HL-60 (cell line): ENCODE results near the gene OS9.

Experiments used
- DNase-seq, 2 experiments: peaks; one replicate each; pipeline ENCODE4 v3.0.0-alpha.2; 2010 to 2020; ENCODE audit warnings: low read depth in 1 of 2, low spot score in 1 of 2
- H3K27ac ChIP-seq: fragments of 250-450 bp; sonication (Bioruptor Pico); replicated peaks from 2 replicates; pipeline ENCODE4 v1.5.1; 2020; ENCODE audit warnings: mild to moderate bottlenecking, moderate library complexity
- H3K27me3 ChIP-seq: fragments of 250-450 bp; sonication (Bioruptor Pico); 2 replicates; pipeline ENCODE4 v1.5.1; 2021; ENCODE audit warnings: mild to moderate bottlenecking, moderate library complexity; ENCODE audit not compliant: insufficient read depth, poor library complexity, severe bottlenecking
- H3K4me3 ChIP-seq: replicated peaks from 2 replicates; pipeline ENCODE4 v1.5.1; 2011; ENCODE audit warnings: mild to moderate bottlenecking, control low read depth, low read length; ENCODE audit not compliant: insufficient read depth
- GABPA ChIP-seq: IDR thresholded peaks from 2 replicates; pipeline ENCODE4 v1.6.1; 2012; ENCODE audit warnings: low read depth
- POLR2AphosphoS5 ChIP-seq: IDR thresholded peaks from 2 replicates; pipeline ENCODE4 v1.6.1; 2012; ENCODE audit warnings: low read depth
- SPI1 ChIP-seq: IDR thresholded peaks from 2 replicates; pipeline ENCODE4 v1.6.1; 2012; ENCODE audit warnings: low read depth, mild to moderate bottlenecking, borderline replicate concordance
- TF ChIP-seq, protein P1 (sequence below): IDR thresholded peaks from one replicate; pipeline ENCODE4 v1.5.1; 2011; ENCODE audit warnings: low read length, control low read depth, inconsistent platforms; ENCODE audit not compliant: insufficient read depth
- TF ChIP-seq, protein P2 (sequence below): IDR thresholded peaks from 2 replicates; pipeline ENCODE4 v1.6.1; 2012; ENCODE audit warnings: low read depth; ENCODE audit not compliant: insufficient replicate concordance

Gene OS9

DNA sequence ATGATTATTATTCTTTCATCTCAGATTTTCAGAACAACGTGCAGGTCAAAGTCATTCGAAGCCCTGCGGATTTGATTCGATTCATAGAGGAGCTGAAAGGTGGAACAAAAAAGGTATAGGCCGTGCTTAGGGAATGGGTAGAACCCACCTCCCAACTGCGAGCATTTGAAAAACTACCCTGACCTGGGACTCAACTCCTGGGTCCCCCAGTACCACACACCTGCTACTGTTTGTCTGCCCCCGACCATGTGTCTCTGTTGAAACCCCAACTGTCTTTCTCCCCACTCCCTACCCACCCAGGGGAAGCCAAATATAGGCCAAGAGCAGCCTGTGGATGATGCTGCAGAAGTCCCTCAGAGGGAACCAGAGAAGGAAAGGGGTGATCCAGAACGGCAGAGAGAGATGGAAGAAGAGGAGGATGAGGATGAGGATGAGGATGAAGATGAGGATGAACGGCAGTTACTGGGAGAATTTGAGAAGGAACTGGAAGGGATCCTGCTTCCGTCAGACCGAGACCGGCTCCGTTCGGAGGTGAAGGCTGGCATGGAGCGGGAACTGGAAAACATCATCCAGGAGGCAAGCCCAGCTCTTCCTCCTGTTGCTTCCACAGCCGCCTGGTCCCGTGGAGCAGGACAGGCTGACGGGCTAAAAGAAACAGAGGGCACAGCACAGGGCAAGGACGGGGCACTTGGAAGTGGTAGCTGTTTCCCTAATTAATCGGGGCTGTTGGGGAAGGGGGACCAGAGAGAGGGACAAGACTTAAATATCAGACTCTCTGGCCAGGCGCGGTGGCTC lies 24.1 kb downstream of the OS9 start:
- no peak for DNase-seq
- H3K27ac ChIP-seq = no peak overlapping the region
- TF ChIP-seq GABPA = no peak
- TF ChIP-seq, protein P1, sequence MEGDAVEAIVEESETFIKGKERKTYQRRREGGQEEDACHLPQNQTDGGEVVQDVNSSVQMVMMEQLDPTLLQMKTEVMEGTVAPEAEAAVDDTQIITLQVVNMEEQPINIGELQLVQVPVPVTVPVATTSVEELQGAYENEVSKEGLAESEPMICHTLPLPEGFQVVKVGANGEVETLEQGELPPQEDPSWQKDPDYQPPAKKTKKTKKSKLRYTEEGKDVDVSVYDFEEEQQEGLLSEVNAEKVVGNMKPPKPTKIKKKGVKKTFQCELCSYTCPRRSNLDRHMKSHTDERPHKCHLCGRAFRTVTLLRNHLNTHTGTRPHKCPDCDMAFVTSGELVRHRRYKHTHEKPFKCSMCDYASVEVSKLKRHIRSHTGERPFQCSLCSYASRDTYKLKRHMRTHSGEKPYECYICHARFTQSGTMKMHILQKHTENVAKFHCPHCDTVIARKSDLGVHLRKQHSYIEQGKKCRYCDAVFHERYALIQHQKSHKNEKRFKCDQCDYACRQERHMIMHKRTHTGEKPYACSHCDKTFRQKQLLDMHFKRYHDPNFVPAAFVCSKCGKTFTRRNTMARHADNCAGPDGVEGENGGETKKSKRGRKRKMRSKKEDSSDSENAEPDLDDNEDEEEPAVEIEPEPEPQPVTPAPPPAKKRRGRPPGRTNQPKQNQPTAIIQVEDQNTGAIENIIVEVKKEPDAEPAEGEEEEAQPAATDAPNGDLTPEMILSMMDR = no peak
- no peak for TF ChIP-seq POLR2AphosphoS5
- TF ChIP-seq, protein P2, sequence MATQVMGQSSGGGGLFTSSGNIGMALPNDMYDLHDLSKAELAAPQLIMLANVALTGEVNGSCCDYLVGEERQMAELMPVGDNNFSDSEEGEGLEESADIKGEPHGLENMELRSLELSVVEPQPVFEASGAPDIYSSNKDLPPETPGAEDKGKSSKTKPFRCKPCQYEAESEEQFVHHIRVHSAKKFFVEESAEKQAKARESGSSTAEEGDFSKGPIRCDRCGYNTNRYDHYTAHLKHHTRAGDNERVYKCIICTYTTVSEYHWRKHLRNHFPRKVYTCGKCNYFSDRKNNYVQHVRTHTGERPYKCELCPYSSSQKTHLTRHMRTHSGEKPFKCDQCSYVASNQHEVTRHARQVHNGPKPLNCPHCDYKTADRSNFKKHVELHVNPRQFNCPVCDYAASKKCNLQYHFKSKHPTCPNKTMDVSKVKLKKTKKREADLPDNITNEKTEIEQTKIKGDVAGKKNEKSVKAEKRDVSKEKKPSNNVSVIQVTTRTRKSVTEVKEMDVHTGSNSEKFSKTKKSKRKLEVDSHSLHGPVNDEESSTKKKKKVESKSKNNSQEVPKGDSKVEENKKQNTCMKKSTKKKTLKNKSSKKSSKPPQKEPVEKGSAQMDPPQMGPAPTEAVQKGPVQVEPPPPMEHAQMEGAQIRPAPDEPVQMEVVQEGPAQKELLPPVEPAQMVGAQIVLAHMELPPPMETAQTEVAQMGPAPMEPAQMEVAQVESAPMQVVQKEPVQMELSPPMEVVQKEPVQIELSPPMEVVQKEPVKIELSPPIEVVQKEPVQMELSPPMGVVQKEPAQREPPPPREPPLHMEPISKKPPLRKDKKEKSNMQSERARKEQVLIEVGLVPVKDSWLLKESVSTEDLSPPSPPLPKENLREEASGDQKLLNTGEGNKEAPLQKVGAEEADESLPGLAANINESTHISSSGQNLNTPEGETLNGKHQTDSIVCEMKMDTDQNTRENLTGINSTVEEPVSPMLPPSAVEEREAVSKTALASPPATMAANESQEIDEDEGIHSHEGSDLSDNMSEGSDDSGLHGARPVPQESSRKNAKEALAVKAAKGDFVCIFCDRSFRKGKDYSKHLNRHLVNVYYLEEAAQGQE = no peak
- no peak for TF ChIP-seq SPI1
- no peak overlapping the region for H3K4me3 ChIP-seq
- H3K27me3 ChIP-seq = no peaks in the 10 kb centered on the region

DNA sequence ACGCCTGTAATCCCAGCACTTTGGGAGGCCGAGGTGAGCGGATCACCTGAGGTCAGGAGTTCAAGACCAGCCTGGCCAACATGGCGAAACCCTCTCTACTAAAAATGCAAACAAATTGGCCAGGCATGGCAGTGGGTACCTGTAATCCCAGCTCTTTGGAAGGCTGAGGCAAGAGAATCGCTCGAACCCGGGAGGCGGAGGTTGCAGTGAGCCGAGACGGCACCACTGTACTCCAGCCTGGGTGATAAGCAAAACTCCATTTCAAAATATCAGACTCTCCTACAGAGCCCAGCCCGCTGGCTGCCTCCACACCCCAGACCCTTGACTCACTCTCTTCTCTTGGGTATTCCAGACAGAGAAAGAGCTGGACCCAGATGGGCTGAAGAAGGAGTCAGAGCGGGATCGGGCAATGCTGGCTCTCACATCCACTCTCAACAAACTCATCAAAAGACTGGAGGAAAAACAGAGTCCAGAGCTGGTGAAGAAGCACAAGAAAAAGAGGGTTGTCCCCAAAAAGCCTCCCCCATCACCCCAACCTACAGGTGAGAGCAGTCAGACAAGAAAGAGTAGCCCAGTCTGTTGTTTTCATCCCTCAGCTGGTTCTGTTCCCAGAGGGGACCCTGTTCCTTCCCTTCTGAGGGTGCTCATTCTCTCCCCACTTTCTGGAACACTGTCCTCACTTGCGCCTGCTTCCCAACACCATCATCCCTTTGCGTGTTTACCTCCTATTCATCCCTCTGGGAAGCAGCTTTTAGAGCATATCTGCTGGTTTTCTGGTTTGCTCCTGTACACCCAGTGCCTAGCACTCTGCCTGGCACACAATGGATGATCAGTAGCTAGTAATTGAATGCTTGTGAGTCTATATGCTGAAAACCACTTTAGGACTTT lies 25.0 kb downstream of the OS9 start:
- TF ChIP-seq POLR2AphosphoS5 (no peak), SPI1 (no peak), GABPA (no peak)
- TF ChIP-seq, protein P1 = no peak
- TF ChIP-seq, protein P2 = no peak
- H3K27me3 ChIP-seq = no peaks in the 10 kb centered on the region
- no peak overlapping the region for H3K4me3 ChIP-seq
- no peak for DNase-seq
- no peak overlapping the region for H3K27ac ChIP-seq

DNA sequence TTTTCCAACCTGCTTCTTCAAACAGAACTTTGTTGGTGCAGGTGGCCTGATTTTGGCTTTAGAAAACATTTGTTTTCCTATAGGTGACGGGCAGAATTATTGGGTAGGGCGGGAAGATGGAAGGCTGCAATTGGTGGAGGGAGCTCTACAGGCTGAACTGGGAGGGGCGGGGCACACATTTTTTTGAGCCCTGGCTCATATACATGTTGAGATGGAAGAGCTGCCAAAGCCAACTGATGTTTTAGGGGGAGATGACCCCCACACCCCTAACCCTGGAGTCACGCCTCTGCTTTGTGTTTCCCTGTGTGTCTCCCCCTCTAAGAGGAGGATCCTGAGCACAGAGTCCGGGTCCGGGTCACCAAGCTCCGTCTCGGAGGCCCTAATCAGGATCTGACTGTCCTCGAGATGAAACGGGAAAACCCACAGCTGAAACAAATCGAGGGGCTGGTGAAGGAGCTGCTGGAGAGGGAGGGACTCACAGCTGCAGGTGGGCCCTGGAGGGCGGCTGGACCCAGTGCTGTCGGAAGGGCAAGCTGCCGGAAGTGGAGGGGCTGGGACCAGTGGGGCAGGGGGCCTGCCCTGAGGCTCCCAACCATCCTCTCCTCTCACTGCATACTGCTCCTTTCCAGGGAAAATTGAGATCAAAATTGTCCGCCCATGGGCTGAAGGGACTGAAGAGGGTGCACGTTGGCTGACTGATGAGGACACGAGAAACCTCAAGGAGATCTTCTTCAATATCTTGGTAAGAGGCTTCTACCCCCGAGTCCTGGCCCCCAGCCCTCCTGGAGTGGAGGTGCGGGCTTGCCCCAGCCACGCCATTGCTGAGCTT lies 26.1 kb downstream of the OS9 start:
- TF ChIP-seq GABPA (no peak), POLR2AphosphoS5 (no peak), SPI1 (no peak)
- TF ChIP-seq, protein P1 = no peak
- TF ChIP-seq, protein P2 = no peak
- Histone ChIP-seq H3K27ac (no peak overlapping the region), H3K4me3 (no peak overlapping the region), H3K27me3 (no peaks in the 10 kb centered on the region)
- DNase-seq = no peak
